ENCODE results near the gene DMD. TPM values are rescaled to one million over a fixed set of nuclear protein-coding genes. Genes with fewer than 3 reads are reported as not detected.

The DMD gene
- polyA plus RNA-seq, 3 donors, result 0.23 TPM; not detected in 2

GRCh38 chrX:31658360-31658759 lies 1553.0 kb downstream of the DMD start:
- no peak overlapping the region for H3K4me3 Mint-ChIP-seq
- no peak overlapping the region for H3K27ac Mint-ChIP-seq
- intact Hi-C loops (cut with micrococcal nuclease), result no loop called here
- WGBS (ENCODE audit: insufficient coverage), result no CpG with 5 or more reads among the region's 4 CpGs
- no peak for TF ChIP-seq CTCF (IDR thresholded peaks at IDR 0.05)
- peaks cover 0 to 2% (median 0%) of the 10 kb centered on the region in 3 donors for H3K27me3 Mint-ChIP-seq (ENCODE audit: low read depth in 3 of 3)
- no peak for DNase-seq
- Histone ChIP-seq H3K36me3 (replicated peaks in 1 of 2; ENCODE audit: control insufficient read depth in 1 of 2, insufficient read depth in 2 of 2, low read length in 2 of 2) (no peaks in the 10 kb centered on the region), H3K27me3 (ENCODE audit: control insufficient read depth in 2 of 2, insufficient read depth in 2 of 2, low read length in 2 of 2) (no peaks in the 10 kb centered on the region), H3K4me1 (ENCODE audit: control insufficient read depth in 1 of 2, insufficient read depth in 2 of 2, low read length in 2 of 2) (no peaks in the 10 kb centered on the region), H3K9ac (ENCODE audit: insufficient read depth, low read length, poor library complexity, severe bottlenecking) (no peak overlapping the region), H3K4me2 (replicated peaks; ENCODE audit: extremely low read depth, low read length, poor library complexity, severe bottlenecking) (no peak overlapping the region), H3K9me3 (replicated peaks in 1 of 2; ENCODE audit: control insufficient read depth in 1 of 2, insufficient read depth in 1 of 2, low read length in 2 of 2) (no peaks in the 10 kb centered on the region), H4K20me1 (ENCODE audit: insufficient read depth, low read length) (no peaks in the 10 kb centered on the region), H2AFZ (ENCODE audit: insufficient read depth, low read depth, low read length, poor library complexity, severe bottlenecking) (no peak overlapping the region), H3K4me3 (replicated peaks in 1 of 3; ENCODE audit: low read depth in 2 of 3, low read length in 3 of 3) (no peak overlapping the region), H3K27ac (ENCODE audit: low read depth in 1 of 2, low read length in 2 of 2) (no peak overlapping the region), H3K79me2 (ENCODE audit: insufficient read depth, low read length) (no peaks in the 10 kb centered on the region)
- H3K4me1 Mint-ChIP-seq, result no peaks in the 10 kb centered on the region
- H3K9me3 Mint-ChIP-seq, result no peaks in the 10 kb centered on the region
- no peaks in the 10 kb centered on the region for H3K36me3 Mint-ChIP-seq

GRCh38 chrX:31656013-31656412 lies 1555.3 kb downstream of the DMD start:
- H3K36me3 ChIP-seq (replicated peaks in 1 of 2; ENCODE audit: control insufficient read depth in 1 of 2, insufficient read depth in 2 of 2, low read length in 2 of 2), result no peaks in the 10 kb centered on the region
- Mint-ChIP-seq H3K27ac (no peak overlapping the region), H3K36me3 (no peaks in the 10 kb centered on the region), H3K4me1 (peaks cover 5% of the 10 kb centered on the region), H3K9me3 (no peaks in the 10 kb centered on the region), H3K27me3 (ENCODE audit: low read depth in 3 of 3) (peaks cover 0 to 2% (median 2%) of the 10 kb centered on the region in 3 donors), H3K4me3 (no peak overlapping the region)
- H3K4me3 ChIP-seq (replicated peaks in 1 of 3; ENCODE audit: low read depth in 2 of 3, low read length in 3 of 3), result no peak overlapping the region
- TF ChIP-seq CTCF (IDR thresholded peaks at IDR 0.05), result no peak
- no peak overlapping the region for H3K4me2 ChIP-seq (replicated peaks; ENCODE audit: extremely low read depth, low read length, poor library complexity, severe bottlenecking)
- H3K9me3 ChIP-seq (replicated peaks in 1 of 2; ENCODE audit: control insufficient read depth in 1 of 2, insufficient read depth in 1 of 2, low read length in 2 of 2), result no peaks in the 10 kb centered on the region
- H3K79me2 ChIP-seq (ENCODE audit: insufficient read depth, low read length), result no peaks in the 10 kb centered on the region
- H3K9ac ChIP-seq (ENCODE audit: insufficient read depth, low read length, poor library complexity, severe bottlenecking), result no peak overlapping the region
- intact Hi-C loops (cut with micrococcal nuclease), result no loop called here
- no peaks in the 10 kb centered on the region for H3K4me1 ChIP-seq (ENCODE audit: control insufficient read depth in 1 of 2, insufficient read depth in 2 of 2, low read length in 2 of 2)
- no peaks in the 10 kb centered on the region for H3K27me3 ChIP-seq (ENCODE audit: control insufficient read depth in 2 of 2, insufficient read depth in 2 of 2, low read length in 2 of 2)
- H4K20me1 ChIP-seq (ENCODE audit: insufficient read depth, low read length), result no peaks in the 10 kb centered on the region
- no peak overlapping the region for H3K27ac ChIP-seq (ENCODE audit: low read depth in 1 of 2, low read length in 2 of 2)
- H2AFZ ChIP-seq (ENCODE audit: insufficient read depth, low read depth, low read length, poor library complexity, severe bottlenecking), result no peak overlapping the region
- no peak for DNase-seq

Measured in CD14-positive monocyte (primary cell).